NCI-H345 treated with DMSO at 0.1 percent for 48 hours (cell line): ENCODE data around the gene IPO13.

ENCODE experiments used
- DNase-seq: peaks from one replicate; lab custom pipeline; 2025; ENCODE audit not compliant: unreplicated experiment; lab: John Stamatoyannopoulos, UW

IPO13 gene

GRCh38 chr1:44002165-44002564 is 55.4 kb downstream of the IPO13 start:
- DNase-seq = no peak

DNA sequence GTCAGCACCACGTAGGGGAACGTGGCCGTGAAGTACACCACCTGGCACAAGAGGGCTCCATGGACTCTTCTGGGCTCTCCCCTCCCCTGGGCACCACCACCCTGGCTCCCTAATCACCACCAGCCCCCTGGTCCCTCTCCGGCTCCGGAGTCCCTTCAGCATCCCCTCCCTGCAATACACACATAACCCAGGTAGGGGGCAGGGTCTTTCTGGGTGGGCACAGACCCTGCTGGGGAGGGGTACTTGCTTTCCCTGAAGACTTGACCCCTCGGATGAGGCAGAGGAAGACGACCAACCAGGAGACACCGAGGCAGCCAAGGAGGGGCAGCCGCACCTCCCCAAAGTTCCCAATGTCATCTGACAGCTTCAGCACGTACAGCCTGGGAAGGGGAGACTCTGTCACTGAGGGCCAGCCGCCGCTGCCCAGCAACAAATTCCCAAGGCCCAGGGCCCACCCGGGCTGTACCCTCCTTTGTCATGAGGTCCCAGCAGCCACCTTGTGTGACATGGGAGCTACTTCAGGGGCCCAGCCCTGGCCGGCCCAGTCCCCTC is 55.9 kb downstream of the IPO13 start:
- no peak for DNase-seq

GRCh38 chr1:44008259-44008658 is 61.5 kb downstream of the IPO13 start:
- no peak for DNase-seq

DNA sequence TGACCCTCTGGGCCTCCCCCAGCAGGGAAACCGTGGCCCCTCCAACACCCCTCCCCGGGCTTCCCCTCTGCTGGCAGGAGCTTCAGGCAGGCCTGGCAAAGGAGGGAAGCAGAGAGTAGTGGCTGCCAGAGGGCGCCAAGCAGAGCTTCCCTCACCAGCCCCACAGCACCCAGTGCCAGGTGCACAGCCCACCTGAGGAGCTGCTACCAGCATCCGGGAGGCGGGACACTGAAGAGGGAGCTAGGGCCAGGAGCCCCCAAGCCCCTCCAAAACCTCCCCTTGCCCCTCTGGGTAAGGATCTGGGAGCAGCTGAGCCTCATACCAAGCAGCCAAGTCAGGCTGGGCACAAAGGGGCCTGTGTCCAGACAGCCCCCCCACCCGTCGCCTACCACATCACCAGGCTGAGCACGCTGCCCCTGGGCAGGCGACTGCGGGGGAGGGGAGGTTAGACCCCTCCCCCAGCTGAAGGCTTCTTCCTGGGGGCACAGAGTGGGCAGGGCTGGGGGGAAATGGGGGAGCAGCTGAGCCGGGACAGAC is 64.3 kb downstream of the IPO13 start:
- no peak for DNase-seq

DNA sequence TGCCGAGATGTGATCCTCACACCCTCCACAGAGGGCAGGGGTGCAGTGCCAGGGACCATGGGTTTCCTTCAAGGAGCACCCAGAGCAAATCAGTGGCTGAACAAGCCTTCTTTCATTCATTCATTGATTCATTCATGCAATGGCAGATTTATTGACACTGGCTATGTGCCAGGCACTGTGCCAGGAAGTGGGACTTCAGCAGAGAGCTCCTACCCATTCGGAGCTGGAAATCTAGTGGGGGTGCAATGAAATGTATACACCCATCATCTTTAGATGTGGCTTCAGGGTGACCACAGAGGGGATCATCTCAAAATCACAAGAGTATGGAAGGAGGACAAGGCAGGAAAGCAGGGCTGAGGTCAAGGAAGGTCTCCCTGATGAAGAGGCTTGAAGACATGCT is 65.7 kb downstream of the IPO13 start:
- DNase-seq = no peak

GRCh38 chr1:44012941-44013609 is 66.3 kb downstream of the IPO13 start:
- DNase-seq = no peak

DNA sequence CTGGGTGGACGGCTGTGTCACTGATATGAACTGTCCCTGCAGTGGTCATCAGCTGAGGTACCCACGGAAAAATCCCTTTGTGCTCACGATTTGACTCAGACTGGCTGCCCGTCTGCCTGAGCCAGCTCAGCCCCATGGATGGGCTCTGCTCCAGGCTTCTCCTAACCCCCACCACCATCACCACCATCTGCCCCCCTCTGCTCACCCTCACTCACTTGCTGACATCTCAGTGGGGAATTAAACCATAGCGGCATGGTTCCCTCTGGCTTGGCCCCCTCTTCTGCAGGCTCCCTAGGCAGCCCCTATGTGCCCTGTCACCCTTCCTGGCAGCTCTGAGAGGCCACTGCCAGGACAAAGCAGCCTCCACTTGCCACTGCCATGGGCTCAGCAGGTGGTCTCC is 67.2 kb downstream of the IPO13 start:
- DNase-seq = no peak

- DNase-seq = no peak
Measured at GRCh38 chr1:44014365-44015104, 67.8 kb downstream of the IPO13 start.

GRCh38 chr1:44015206-44015605 is 68.5 kb downstream of the IPO13 start:
- DNase-seq = no peak

DNA sequence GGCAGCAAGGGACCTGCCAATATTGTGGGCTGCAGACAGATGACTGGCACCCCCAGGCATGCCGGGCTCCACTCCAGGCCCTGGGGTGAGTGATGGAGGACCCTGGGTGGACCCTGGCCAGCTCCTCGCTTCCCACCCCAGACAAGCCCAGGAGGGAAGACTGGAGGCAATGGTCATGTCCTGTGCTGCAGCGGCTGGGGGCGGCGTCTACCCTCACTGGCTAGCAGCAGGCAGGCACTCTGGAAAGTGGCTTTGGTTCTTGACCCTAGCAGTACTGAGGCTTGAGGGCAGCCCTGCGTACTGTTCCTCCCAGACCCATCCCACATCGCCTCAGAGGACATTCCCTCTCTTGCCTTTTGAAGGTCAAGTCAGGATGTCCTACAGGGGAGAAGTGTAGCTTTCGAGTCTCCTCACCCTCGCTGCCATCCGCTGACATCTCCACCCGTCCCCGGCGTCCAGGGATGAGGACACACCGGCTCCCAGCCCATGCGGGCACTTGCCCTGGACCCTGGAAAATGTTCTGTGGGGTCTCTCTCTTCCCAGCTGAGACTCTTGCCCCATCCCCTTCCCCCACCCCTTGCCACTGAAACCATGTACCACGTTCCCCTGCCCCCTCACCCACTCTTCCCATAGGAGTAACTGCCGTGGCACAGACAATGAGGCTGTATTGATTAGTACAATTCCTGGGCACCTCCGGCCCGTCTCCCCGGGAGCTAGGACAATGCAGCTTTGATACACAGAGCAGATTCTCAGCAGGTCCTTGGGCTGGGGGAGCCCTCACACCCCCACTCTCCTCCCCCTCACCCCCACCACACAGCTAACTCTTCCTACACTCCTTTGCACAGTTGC is 69.5 kb downstream of the IPO13 start:
- DNase-seq = no peak

DNA sequence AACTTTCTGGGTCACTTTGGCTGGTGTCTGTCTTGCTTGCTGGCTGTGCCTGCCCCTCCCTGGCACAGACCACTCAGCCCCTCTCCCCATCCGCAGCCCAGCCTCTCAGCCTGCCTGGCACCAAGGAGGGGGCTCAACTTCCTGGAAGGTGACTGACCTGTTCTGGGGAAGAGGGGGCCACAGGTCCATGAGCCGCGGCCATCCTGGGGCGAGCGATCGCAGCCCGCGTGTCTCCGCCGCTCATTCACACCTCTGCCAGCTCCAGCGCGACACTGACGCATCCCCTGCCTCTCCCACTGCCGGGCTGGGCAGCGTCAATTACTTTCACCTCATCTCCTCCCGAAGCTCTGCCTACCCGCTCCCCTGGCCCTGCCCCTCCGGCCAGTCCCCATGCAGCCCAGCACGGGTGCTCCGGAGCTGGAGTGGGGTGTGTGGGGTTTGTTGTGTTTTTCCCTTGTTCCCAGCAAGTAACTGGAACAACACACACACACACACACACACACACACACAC is 70.2 kb downstream of the IPO13 start:
- DNase-seq = no peak
